GM19372 (cell line): Measurements from ENCODE around the gene PLPPR3.

ENCODE experiments used
- ATAC-seq: cut with Tn5 transposase; IDR thresholded peaks from one replicate; pipeline ENCODE4 v1.9.1; 2021; ENCODE audit warnings: mild to moderate bottlenecking, low read depth, moderate library complexity; ENCODE audit not compliant: unreplicated experiment

PLPPR3 gene

DNA sequence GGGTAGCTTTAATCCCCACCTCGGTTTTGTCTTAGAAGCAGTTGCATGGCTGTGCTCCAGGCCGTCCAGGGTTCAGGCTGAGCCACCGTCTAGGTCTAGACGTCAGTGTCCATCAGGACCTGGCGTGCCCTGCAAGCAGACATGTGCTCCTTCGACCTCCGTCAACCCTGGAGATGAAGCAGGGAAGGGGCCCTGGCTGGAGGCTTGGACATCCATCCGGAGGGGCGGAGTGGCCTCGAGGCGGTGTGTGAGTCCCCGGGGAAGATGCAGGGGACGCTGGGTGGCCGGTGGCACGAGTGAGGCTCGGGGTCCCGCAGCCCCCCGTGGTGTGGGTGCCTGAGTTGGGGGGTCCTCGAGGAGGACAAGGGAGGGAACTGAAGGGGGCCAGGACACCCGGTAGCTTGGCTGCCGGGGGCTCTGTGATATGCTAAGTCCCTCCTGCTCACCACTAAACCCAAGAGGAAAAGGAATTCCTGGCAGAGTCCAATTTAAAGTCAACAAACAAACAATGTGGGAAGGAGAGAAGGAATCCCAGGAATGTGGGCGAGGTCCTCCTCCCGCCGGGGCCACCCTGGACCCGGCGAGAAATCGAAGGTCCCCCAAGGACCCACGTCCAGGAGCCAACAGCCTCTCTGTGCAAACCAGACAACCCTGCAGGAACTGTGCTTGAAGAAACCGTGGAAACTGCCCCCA, 39.4 kb downstream of the PLPPR3 start:
- no peak for ATAC-seq

DNA sequence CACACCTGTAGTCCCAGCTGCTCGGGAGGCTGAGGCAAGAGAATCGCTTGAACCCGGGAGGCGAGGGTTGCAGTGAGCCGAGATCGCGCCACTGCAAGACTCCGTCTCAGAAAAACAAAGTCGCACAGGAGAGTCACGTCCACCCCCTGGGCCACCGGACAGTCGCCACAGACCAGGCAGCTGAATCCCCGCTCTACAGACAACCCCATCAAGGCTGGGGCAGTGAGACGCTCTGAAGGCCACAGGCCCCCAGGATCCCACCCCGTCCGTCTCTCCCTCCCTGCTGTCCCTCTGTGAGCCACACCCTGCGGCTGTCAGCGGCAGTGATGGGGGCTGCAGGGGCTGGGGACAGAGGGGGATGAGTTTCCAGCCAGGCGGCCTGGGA, 40.0 kb downstream of the PLPPR3 start:
- no peak for ATAC-seq

DNA sequence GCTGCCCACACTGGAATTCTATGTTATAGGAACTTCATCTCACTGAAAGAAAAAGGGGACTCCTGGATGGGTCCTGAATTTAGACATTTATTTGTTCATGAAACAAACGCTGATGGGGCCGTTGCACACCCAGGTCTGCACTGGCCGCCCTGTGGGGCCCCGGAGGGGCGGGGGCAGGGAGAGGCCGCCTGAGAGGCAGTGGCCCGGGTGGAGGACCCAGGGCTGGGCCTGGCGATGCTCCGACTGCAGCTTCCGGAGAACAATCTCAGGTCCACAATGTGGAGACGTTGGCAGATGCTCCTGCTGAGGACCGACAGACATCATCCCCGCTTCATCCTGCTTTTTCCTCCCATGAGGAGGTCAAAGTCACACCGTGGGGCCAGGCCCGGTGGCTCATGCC, 40.8 kb downstream of the PLPPR3 start:
- ATAC-seq, result no peak

DNA sequence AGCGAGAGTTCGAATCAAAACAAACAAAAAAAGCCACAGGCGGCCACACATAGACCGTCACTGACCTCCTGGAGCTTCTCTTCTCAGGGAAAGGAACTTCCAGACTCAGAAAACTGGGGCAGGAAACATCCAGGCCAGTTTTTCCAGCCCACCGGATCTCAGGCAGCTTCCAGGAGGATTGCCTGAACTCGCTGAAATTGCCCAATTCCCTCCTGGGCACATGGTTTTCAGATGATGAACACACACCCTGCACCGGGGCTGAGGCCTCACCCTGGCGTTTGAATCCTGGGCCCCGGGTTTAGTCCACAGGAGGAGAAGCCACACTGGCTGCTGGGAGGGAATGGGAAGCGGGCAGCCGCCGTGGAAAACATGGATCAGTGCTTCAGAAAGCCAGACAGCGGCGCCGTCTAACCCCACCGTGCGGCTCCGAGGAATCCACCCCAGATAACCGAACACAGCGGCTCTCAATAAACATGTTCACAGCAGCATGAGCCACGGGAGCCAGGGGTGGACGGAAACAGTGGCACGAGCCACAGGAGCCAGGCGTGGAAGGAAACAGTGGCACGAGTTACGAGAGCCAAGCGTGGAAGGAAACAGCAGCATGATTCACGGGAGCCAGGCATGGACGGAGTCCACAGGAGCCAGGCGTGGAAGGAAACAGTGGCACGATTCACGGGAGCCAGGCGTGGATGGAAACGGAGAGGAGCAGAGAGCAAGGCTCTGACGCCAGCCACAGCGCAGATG, 42.7 kb downstream of the PLPPR3 start:
- ATAC-seq, result no peak

DNA sequence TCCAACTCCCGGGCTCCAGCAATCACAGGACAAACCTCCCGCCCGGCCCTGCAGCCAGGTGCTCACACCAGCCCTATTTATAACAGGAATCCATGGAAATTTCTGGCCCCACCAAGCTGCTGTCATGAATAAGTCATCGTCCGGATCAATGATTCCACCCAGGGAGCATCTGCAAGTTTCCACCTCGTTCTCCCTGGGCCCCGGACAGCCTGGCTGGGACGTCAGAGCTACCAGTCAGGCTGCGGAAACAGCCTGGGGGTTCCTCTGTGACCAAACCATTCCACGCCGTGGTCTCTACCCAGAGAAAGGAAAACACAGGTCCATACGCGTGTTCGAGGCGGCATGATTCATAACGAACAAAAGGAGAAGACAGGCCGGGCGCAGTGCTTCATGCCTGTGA, 45.2 kb downstream of the PLPPR3 start:
- no peak for ATAC-seq

DNA sequence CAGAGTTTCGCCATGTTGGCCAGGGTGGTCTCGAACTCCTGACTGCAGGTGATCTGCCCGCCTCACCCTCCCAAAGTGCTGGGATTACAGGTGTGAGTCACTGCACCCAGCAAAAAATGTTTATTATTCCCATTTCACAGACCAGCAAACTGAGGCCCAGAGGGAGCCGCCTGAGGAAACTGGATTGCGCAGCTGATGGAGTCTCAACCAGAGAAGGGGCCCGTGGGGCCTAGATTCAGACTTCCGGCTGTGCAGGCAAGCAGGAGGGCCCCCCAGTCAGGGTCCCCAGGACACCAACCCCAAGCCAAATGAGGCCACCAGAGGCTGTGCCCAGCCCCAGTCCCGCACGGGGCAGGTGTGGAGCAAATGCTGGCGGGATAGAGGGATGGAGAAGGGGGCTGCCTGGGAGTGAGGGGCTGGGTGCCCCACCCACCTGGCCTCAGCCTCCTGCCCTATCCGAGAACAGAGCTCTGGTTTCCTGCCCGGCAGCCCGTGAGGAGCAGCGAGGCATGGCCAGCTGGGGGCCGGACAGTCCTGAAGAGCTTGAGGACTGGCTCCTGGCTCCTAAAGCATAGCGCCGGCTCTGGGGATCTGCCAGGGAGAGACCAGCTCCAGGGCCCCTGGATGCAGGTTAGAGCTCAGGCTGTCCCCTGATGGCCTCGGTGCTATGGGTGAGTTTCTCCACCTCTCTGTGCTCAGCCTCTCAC, 48.9 kb downstream of the PLPPR3 start:
- no peak for ATAC-seq

DNA sequence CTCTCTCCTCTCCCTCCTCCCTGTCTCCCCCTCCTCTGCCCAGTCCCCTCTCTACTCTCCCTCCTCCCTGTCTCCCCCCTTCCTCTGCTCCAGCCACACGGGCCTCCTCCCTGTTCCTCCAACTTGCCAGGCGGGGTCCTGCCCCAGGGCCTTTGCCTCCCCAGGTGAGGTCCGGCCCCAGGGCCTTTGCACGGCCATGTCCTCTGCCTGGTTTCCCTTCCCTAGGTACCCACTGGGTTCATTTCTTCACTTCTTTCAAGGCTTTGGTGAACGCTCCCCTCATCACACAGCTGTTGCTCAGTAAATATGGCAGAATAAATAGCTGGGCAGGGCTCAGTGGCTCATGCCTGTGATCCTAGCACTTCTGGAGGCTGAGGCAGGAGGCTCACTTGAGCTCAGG, 49.7 kb downstream of the PLPPR3 start:
- no peak for ATAC-seq

DNA sequence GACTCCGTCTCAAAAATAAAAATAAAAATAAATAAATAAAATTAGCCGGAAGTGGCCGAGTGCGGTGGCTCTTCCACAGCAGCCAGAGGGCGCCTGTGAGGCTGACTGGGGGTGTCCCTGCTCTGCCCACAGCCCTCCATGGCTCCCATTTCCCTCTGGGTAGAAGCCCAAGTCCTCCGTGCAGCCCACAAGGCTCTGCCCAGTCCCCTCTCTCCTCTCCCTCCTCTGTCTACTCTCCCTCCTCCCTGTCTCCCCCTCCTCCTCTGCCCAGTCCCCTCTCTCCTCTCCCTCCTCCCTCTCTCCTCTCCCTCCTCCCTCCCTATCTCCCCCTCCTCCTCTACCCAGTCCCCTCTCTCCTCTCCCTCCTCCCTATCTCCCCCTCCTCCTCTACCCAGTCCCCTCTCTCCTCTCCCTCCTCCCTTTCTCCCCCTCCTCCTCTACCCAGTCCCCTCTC, 50.4 kb downstream of the PLPPR3 start:
- no peak for ATAC-seq

DNA sequence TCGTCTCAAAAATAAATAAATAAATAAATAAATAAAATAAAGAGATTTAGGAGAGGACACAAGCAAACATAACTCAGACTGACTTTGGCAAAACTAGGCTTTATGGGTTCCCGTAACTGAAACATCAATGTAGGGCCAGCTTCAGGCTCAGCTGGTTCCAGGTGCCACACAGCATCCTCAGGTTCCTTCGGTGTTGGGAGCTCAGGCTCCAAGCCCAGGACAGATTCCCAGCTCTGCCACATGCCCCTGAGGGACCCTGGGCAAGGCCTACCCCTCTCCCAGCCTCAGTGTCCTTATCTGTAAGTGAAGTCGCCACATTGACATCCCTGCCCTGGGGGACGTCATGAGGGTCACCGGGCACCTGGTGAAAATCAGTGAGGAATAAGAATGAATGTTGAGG, 52.1 kb downstream of the PLPPR3 start:
- no peak for ATAC-seq

DNA sequence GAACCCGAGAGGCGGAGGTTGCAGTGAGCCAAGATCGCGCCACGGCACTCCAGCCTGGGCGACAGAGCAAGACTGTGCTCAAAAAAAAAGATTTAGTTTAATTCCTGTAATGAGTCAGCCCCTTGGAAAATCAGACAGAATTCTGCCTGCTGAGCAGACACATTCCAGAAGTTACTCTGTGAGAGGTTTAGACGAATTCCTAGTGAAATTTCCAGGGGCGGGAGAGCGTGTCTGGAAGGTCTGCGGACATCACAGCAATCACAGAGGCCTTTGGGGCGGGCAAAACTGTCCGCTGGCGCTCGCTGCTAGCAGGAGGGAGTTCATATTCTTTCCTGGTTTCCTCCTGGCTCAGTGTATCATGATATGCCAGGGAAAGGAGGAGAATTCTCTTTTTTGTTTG, 53.3 kb downstream of the PLPPR3 start:
- no peak for ATAC-seq

DNA sequence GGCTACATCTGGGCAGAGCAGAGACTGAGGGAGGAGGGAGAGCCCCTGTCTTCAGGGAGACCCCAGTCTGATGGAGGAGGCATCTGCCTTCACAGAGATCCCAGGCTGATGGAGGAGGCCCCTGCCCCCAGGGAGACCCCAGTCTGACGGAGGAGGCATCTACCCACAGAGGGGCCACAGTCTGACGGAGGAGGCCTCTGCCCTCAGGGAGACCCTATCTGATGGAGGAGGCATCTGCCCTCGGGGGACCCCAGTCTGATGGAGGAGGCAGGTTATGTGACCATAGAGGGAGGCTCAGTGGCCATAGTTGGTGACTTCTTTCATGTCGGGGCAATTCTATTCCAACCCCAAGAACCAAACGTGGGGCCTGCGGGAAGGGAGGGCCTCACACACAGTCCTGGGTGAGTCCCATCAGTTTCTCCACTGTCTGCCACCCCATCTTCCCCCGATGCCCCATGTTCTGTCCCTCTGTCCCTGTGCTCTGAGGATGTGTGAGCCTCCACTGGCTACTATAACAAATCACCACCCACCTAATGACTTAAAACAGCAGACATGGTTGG, 56.5 kb downstream of the PLPPR3 start:
- ATAC-seq, result no peak

DNA sequence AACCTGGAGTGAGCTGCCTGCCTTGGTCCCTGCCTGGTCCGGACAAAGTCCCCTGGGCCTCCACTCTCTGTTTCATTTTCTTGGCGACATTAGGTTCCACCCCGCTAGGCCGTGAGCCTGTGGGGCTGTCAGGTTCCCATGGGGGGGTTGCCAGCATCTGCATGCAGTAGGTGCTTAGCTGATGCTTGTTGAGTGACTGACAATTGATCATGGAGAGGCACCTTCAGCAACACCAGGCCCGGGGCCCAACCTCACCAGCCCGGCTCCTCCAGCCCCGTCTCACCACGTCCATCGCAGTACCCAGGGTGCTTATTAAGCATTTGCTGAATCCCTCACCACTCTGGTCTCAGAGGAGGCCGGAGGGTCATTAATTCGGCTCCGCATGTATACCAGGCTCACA, 57.5 kb downstream of the PLPPR3 start:
- ATAC-seq, result no peak

DNA sequence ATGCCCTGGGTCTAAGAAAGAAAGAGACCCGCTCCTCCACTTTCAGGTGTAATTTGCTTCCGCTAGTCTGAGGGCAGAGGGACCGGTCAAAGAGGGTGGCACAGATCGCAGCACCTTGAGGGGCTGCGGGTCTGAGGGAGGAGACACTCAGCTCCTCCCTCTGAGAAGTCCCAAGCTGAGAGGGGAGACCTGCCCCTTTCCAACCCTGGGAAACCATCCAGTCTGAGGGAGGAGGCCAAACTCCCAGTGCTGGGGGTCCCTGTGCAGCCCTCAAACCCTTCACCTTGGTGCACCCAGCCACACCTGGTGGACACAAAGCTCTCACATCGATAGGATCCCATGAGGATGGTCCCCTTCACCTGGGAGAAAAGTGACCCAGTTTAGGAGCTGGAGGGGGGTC, 57.9 kb downstream of the PLPPR3 start:
- ATAC-seq, result no peak

DNA sequence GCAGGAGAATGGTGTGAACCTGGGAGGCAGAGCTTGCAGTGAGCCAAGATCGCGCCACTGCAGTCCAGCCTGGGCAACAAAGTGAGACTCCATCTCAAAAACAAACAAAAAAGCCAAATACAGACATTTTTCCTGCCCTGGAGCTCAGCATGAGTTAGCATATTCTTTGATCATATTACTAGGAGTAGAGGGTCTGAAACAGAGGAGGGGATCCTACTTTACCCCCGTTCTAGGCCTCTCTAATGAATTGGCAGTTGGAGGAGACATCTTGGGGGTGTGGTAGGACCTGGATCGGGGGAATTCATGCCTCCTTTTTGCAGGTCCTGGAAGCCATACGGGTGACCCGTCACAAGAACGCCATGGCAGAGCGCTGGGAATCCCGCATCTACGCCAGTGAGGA, 58.6 kb downstream of the PLPPR3 start:
- no peak for ATAC-seq
